Esophagus squamous epithelium (tissue), 5 donors: ENCODE data around the gene MYO1D. TPM values are rescaled to one million over a fixed set of nuclear protein-coding genes. Genes with fewer than 3 reads are reported as not detected.

Experiments used
- DNase-seq: peaks from one replicate; lab custom pipeline; 2025; lab: John Stamatoyannopoulos, UW
- H3K27ac ChIP-seq, 4 donors: fragments of 200-600 bp; sonication (generic); one replicate each; pipeline ENCODE4 v1.5.1; 2016 to 2019; ENCODE audit warnings: mild to moderate bottlenecking in 1 of 4
- H3K27me3 ChIP-seq, 4 donors: fragments of 200-600 bp; sonication (generic); 1 replicate in 3 of 4; 2 replicates in 1 of 4; pipeline versions ENCODE4 v1.5.1 to v1.6.0; 2017 to 2021; ENCODE audit warnings: antibody characterized with exemption in 1 of 4
- H3K36me3 ChIP-seq, 3 donors: fragments of 200-600 bp; sonication (generic); one replicate each; pipeline ENCODE4 v1.5.1; 2016 to 2019
- H3K4me1 ChIP-seq, 3 donors: fragments of 200-600 bp; sonication (generic); one replicate each; pipeline ENCODE4 v1.5.1; 2017 to 2019
- H3K4me3 ChIP-seq, 4 donors: fragments of 200-600 bp; sonication (generic); 1 replicate in 3 of 4; 2 replicates in 1 of 4; pipeline ENCODE4 v1.5.1; 2016 to 2019; ENCODE audit warnings: mild to moderate bottlenecking in 2 of 4, moderate library complexity in 1 of 4
- H3K9me3 ChIP-seq, 3 donors: fragments of 200-600 bp; sonication (generic); one replicate each; pipeline ENCODE4 v1.5.1; 2016 to 2019
- CTCF ChIP-seq, 6 experiments: fragments of 450-650 bp in 4 of 6; fragments of 200-600 bp in 2 of 6; sonication (generic) in 2 of 6; IDR thresholded peaks; one replicate each; pipeline ENCODE4 v1.5.1; 2016 to 2019; ENCODE audit warnings: antibody characterized with exemption in 6 of 6, mild to moderate bottlenecking in 4 of 6, moderate library complexity in 4 of 6
- POLR2A ChIP-seq, 4 donors: fragments of 450-650 bp; IDR thresholded peaks; one replicate each; pipeline ENCODE4 v1.6.1; 2017; ENCODE audit warnings: antibody characterized with exemption in 4 of 4, mild to moderate bottlenecking in 4 of 4, moderate library complexity in 3 of 4
- WGBS, 2 donors: methylation state at CpG; one replicate each; pipeline ENCODE4 v1.1.5; 2018; 5-methylcytosine and 5-hydroxymethylcytosine counted together
- intact Hi-C: fragments of 100-400 bp; cut with DNase I; formaldehyde crosslinking; loops from one replicate; pipeline ENCODE4 v1.15.0; 2022
- total RNA-seq, 4 donors: library from RNA; depleted of rRNA; stranded (reverse); fragments of >200 nt; gene quantifications; one replicate each; pipeline ENCODE4 v1.1.0, GENCODE V29; 2016
- donor health status: DM: yes; HTN: yes; CAD: no.

MYO1D gene
- total RNA-seq, 4 donors from 2014 or later, result 58.8 to 86.8 (median 64.3) TPM

GRCh38 chr17:32664936-32665583 is 211.9 kb downstream of the MYO1D start:
- intact Hi-C loops, result no loop called here
- 82 to 89% methylated on average over 9 of the region's 9 CpGs for WGBS, 2 donors

DNA sequence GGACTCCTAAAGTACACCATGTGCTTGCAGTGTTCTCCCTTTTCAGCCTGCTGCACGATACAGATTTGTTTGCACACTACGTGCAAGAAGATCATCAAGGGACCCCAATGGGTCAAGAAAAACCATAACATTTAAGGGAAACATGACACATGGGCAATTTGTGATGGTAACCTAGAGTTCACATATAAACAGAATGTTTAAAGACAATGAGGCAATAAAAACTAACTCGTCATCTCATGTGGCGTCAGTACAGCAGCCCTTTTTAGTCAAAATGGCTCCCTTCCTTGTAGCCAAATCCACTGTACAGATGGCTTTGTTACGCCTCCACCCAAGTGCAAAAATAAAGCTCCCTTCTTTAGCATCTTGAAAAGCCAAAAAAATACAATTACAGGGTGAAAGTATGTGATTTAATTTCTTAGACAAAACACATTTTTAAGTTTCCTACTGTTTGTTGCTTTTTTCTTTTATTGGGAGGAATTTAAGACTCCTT is 216.4 kb downstream of the MYO1D start:
- no peaks in the 10 kb centered on the region for H3K27me3 ChIP-seq
- no peak overlapping the region for H3K27ac ChIP-seq
- no peaks in the 10 kb centered on the region for H3K9me3 ChIP-seq
- H3K36me3 ChIP-seq, result peaks cover 0 to 36% (median 0%) of the 10 kb centered on the region in 3 donors
- no peak for DNase-seq
- 79 to 88% methylated on average over 5 of the region's 5 CpGs for WGBS, 2 donors
- intact Hi-C loops, result no loop called here
- TF ChIP-seq CTCF (IDR thresholded peaks at IDR 0.05), result no peak
- no peak for TF ChIP-seq POLR2A (IDR thresholded peaks at IDR 0.05)
- H3K4me1 ChIP-seq, result peaks cover 0 to 11% (median 0%) of the 10 kb centered on the region in 3 donors
- no peak overlapping the region for H3K4me3 ChIP-seq

More at GRCh38 chr17:32664936-32665583, 211.9 kb downstream of the MYO1D start:
- H3K4me1 ChIP-seq, result no peaks in the 10 kb centered on the region
- TF ChIP-seq CTCF (IDR thresholded peaks at IDR 0.05) (no peak), POLR2A (IDR thresholded peaks at IDR 0.05) (no peak)
- no peaks in the 10 kb centered on the region for H3K27me3 ChIP-seq
- DNase-seq, result no peak
- peaks cover 0 to 4% (median 0%) of the 10 kb centered on the region in 3 donors for H3K36me3 ChIP-seq
- no peak overlapping the region for H3K4me3 ChIP-seq
- no peaks in the 10 kb centered on the region for H3K9me3 ChIP-seq
- H3K27ac ChIP-seq, result no peak overlapping the region

- no peak for DNase-seq
- intact Hi-C loops, result loop anchor here (10.0 kb wide), 1 partner anchor 105 kb away; no protein-coding TSS in a partner anchor
- peaks cover 0 to 11% (median 0%) of the 10 kb centered on the region in 3 donors for H3K4me1 ChIP-seq
- H3K27ac ChIP-seq, result no peak overlapping the region
- no peak overlapping the region for H3K4me3 ChIP-seq
- 28 to 33% methylated on average over 5 of the region's 5 CpGs for WGBS, 2 donors
- no peak for TF ChIP-seq POLR2A (IDR thresholded peaks at IDR 0.05)
- TF ChIP-seq CTCF (IDR thresholded peaks at IDR 0.05), result peak; percentile 78 to 94 (median 92)
- H3K27me3 ChIP-seq, result no peaks in the 10 kb centered on the region
- H3K36me3 ChIP-seq, result peaks cover 0 to 47% (median 0%) of the 10 kb centered on the region in 3 donors
- H3K9me3 ChIP-seq, result no peaks in the 10 kb centered on the region
Observed at GRCh38 chr17:32659419-32659842, 217.5 kb downstream of the MYO1D start.

DNA sequence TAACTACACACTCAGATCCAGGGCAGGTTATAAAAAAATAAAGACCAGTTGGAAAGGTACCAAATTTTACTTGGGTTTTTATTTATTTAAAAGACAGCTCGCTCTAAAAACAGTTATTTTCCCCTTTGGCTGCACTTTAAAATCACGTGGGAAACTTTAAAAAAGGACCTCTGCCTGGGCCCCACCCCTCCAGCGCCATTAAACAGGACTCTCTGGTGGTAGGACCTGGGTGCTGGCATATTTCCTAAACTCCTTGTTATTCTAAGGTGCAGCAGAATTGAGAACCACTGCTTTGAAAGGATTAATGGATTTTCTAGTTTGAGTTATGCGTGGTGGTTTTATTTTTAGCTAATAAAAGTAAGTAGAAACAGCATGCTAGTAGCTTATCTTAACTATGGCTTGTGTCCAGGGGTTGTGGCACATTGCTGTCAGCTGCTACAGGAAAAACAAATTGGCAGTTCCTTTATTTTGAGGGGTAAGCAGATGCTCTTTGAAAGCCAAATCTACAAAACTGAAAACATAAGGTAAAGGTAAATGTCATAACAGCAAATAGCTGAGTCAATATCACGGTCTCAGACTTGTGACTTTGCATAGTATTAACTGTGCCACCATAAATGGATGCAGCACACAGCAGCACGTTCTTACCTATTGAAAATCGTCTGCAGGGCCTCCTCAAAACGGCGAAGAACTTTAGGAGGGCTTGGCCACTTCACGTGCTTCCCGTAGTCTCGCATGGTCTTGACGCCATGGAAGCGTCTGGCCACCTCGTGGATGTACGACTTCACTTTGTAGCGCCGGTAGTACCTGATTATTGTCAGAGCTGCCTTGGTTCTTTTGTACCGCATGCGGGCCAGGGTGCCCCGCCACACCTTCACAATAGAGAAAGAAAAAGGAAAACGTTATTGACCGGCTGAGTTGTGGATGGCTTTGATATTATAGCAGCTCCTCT is 218.2 kb downstream of the MYO1D start:
- intact Hi-C loops, result loop anchor here (10.0 kb wide), 1 partner anchor 106 kb away; no protein-coding TSS in a partner anchor
- no peaks in the 10 kb centered on the region for H3K9me3 ChIP-seq
- peaks cover 0 to 54% (median 0%) of the 10 kb centered on the region in 3 donors for H3K36me3 ChIP-seq
- 68 to 75% methylated on average over 23 of the region's 23 CpGs for WGBS, 2 donors
- no peak overlapping the region for H3K4me3 ChIP-seq
- DNase-seq, result no peak
- H3K4me1 ChIP-seq, result peaks cover 0 to 11% (median 0%) of the 10 kb centered on the region in 3 donors
- no peak for TF ChIP-seq CTCF (IDR thresholded peaks at IDR 0.05)
- no peak for TF ChIP-seq POLR2A (IDR thresholded peaks at IDR 0.05)
- H3K27me3 ChIP-seq, result no peaks in the 10 kb centered on the region
- H3K27ac ChIP-seq, result no peak overlapping the region
